Measurements from ENCODE around the gene NDUFA8. TPM values are rescaled to one million over a fixed set of nuclear protein-coding genes. Genes with fewer than 3 reads are reported as not detected.

NDUFA8 gene
- total RNA-seq, 5 donors from 2014 or later (not counting 1 experiment from before 2014, with no cell fraction given): 11.2 to 25.4 (median 18.4) TPM

DNA sequence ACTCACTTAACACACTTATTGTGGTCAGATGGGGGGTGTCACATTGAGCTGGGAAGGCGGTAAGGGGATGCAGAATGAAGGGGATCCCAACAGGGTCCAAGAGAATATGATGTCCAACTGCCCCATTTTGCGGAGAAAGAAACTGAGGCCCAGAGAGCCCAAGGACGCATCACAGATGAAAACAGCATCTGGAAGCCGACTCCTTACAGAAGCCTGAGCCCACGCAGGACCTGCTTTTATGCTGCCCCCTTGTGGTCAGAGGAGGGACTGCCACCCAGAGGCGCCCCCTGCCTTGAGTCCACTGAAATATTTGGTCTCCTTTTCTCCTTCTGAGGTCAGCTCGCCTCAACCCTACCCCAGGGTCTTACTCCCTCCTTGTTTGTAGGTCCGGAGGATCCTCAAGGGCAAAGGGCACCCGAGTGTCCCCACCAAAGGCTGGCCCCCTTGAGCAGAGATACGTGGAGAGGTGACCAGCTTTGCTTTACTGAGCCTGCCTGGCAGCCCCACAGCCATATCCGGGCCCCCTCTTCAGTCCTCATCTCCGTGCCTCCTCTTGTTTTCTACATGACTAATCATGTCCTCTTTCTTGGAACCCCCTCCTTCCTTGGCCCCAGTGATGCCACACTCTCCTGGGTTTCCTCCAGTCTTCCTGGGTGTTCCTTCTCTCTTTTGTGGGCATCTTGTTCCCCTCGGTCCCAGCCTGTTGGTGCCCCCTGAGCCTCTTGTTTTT is 36.5 kb downstream of the NDUFA8 start:
- Histone ChIP-seq H3K4me3 (ENCODE audit: control insufficient read depth in 1 of 2, extremely low read depth in 1 of 2, low read length in 1 of 2) (no peak overlapping the region), H3K27ac (ENCODE audit: low read length) (no peak overlapping the region), H3K4me1 (ENCODE audit: control insufficient read depth in 1 of 2, extremely low read depth in 1 of 2, insufficient read depth in 2 of 2, low read length in 2 of 2) (peaks cover 0 to 38% of the 10 kb centered on the region in 2 experiments), H3K9me3 (no peaks in the 10 kb centered on the region), H3K36me3 (ENCODE audit: control insufficient read depth in 2 of 2, extremely low read depth in 1 of 2, insufficient read depth in 1 of 2, low read length in 1 of 2) (no peaks in the 10 kb centered on the region), H3K27me3 (replicated peaks in 1 of 2; ENCODE audit: control insufficient read depth in 2 of 2, extremely low read depth in 1 of 2, insufficient read depth in 2 of 2, low read length in 1 of 2) (peaks cover 0 to 60% of the 10 kb centered on the region in 2 experiments)
- Mint-ChIP-seq H3K27me3 (peaks cover 22 to 27% of the 10 kb centered on the region in 2 donors), H3K4me1 (peaks cover 15 to 35% (median 19%) of the 10 kb centered on the region in 3 donors), H3K27ac (no peak overlapping the region), H3K36me3 (no peaks in the 10 kb centered on the region), H3K9me3 (no peaks in the 10 kb centered on the region), H3K4me3 (no peak overlapping the region)
- DNase-seq (peak; percentile 29 to 83 (median 62)), ATAC-seq (replicated peaks in 1 of 4) (peak; percentile 46 to 69 (median 58))
- 30% methylated on average over 11 of the region's 13 CpGs for WGBS (ENCODE audit: insufficient coverage)
- ChIA-PET CTCF (interaction anchor here (0.6 to 2.9 kb wide), 8 partner anchors 10 to 896 kb away, joined by 3 to 16 read pairs (median 5); no protein-coding TSS in a partner anchor), POLR2A (no interaction called here)

DNA sequence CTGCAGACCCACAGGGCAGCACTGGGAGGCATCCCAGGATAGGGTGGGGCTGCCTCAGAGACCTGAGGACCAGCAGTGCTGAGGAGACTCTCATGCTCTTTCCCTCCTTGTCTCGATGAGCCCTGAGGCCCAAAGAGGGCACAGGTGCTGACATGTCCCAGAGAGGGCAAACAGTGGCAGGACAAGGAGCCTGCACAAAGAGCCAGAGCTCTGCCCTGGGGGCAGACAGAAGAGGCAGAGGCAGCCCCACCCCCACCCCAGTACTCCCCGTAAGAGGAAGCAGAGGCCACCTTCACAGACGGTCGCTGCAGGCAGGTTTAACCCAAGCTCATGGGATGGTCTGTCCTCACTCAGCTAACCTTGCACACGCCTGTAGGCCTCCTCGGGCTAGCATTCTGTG is 37.1 kb downstream of the NDUFA8 start:
- DNase-seq (no peak), ATAC-seq (replicated peaks in 1 of 4) (peak in 1 of 4 experiments; percentile 7)
- Mint-ChIP-seq H3K4me3 (no peak overlapping the region), H3K27ac (no peak overlapping the region), H3K27me3 (peaks cover 22 to 27% of the 10 kb centered on the region in 2 donors), H3K36me3 (no peaks in the 10 kb centered on the region), H3K9me3 (no peaks in the 10 kb centered on the region), H3K4me1 (peaks cover 15 to 29% (median 19%) of the 10 kb centered on the region in 3 donors)
- Histone ChIP-seq H3K9me3 (no peaks in the 10 kb centered on the region), H3K4me1 (ENCODE audit: control insufficient read depth in 1 of 2, extremely low read depth in 1 of 2, insufficient read depth in 2 of 2, low read length in 2 of 2) (peaks cover 0 to 32% of the 10 kb centered on the region in 2 experiments), H3K36me3 (ENCODE audit: control insufficient read depth in 2 of 2, extremely low read depth in 1 of 2, insufficient read depth in 1 of 2, low read length in 1 of 2) (no peaks in the 10 kb centered on the region), H3K27ac (ENCODE audit: low read length) (no peak overlapping the region), H3K27me3 (replicated peaks in 1 of 2; ENCODE audit: control insufficient read depth in 2 of 2, extremely low read depth in 1 of 2, insufficient read depth in 2 of 2, low read length in 1 of 2) (peaks cover 0 to 54% of the 10 kb centered on the region in 2 experiments), H3K4me3 (ENCODE audit: control insufficient read depth in 1 of 2, extremely low read depth in 1 of 2, low read length in 1 of 2) (no peak overlapping the region)
- ChIA-PET POLR2A (no interaction called here), CTCF (interaction anchor here (0.6 to 2.8 kb wide), 4 partner anchors 11 to 897 kb away, joined by 4 to 11 read pairs (median 8); no protein-coding TSS in a partner anchor)
- WGBS (ENCODE audit: insufficient coverage): 50% methylated on average over 4 of the region's 6 CpGs

DNA sequence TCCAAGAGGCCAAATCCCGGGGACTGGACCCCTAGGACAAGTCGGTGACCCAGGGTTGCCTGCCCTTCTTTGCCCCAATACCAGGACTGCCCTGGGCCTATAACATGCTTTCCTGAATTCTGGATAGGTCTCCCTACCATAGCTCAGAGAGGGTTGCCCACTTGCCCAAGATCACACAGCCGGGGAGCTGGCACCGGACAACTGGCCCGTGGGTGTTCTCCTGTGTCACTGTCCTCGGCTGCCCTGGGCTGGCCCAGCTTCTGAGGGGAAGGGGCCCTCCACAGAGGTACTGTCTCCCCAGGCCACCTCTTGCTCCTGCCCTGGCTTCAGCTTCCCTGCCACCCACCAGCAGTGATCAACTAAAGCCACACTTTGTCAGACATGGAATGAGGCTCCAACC is 37.6 kb downstream of the NDUFA8 start:
- POLR2A ChIA-PET: no interaction called here

DNA sequence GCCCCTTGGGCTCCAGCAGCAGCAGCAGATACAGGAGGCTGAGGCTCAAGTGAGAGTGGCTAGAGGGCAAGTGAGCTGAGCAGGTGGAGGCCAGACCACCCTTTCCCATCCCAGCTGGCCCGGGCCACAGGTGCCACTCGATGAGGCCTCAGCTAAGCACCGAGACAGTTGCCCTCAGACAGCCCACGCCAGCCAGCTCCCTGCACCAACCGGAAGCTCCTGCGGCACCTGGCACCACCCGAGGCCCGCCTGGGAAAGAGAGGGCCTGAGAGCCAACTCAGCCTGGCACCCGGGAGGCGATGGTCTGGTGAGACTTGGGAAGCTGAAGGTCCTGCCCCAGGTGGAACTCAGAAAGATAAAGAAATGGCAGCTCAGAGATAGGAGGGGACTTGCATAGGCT is 38.2 kb downstream of the NDUFA8 start:
- H3K36me3 Mint-ChIP-seq: no peaks in the 10 kb centered on the region
- H3K27me3 Mint-ChIP-seq: peaks cover 19 to 24% of the 10 kb centered on the region in 2 donors
- CTCF ChIA-PET: interaction anchor here (0.9 to 2.8 kb wide), 4 partner anchors 22 to 230 kb away, joined by 3 to 11 read pairs (median 8); no protein-coding TSS in a partner anchor
- peaks cover 0 to 43% of the 10 kb centered on the region in 2 experiments for H3K27me3 ChIP-seq (replicated peaks in 1 of 2; ENCODE audit: control insufficient read depth in 2 of 2, extremely low read depth in 1 of 2, insufficient read depth in 2 of 2, low read length in 1 of 2)
- POLR2A ChIA-PET: no interaction called here
- ATAC-seq (replicated peaks in 1 of 4) (no peak), DNase-seq (no peak)
- no peak overlapping the region for H3K4me3 ChIP-seq (ENCODE audit: control insufficient read depth in 1 of 2, extremely low read depth in 1 of 2, low read length in 1 of 2)
- H3K36me3 ChIP-seq (ENCODE audit: control insufficient read depth in 2 of 2, extremely low read depth in 1 of 2, insufficient read depth in 1 of 2, low read length in 1 of 2): no peaks in the 10 kb centered on the region
- 87% methylated on average over 10 of the region's 10 CpGs for WGBS (ENCODE audit: insufficient coverage)
- no peaks in the 10 kb centered on the region for H3K9me3 ChIP-seq
- no peak overlapping the region for H3K27ac Mint-ChIP-seq
- no peaks in the 10 kb centered on the region for H3K9me3 Mint-ChIP-seq
- peaks cover 0 to 23% of the 10 kb centered on the region in 2 experiments for H3K4me1 ChIP-seq (ENCODE audit: control insufficient read depth in 1 of 2, extremely low read depth in 1 of 2, insufficient read depth in 2 of 2, low read length in 2 of 2)
- H3K4me3 Mint-ChIP-seq: no peak overlapping the region
- no peak overlapping the region for H3K27ac ChIP-seq (ENCODE audit: low read length)
- peaks cover 12 to 21% (median 15%) of the 10 kb centered on the region in 3 donors for H3K4me1 Mint-ChIP-seq

More for the DNA sequence above, 37.6 kb downstream of the NDUFA8 start:
- Mint-ChIP-seq H3K9me3 (no peaks in the 10 kb centered on the region), H3K27ac (no peak overlapping the region), H3K4me1 (peaks cover 15 to 24% (median 19%) of the 10 kb centered on the region in 3 donors), H3K4me3 (no peak overlapping the region), H3K36me3 (no peaks in the 10 kb centered on the region), H3K27me3 (peaks cover 22 to 27% of the 10 kb centered on the region in 2 donors)
- DNase-seq (no peak), ATAC-seq (replicated peaks in 1 of 4) (no peak)
- Histone ChIP-seq H3K27ac (ENCODE audit: low read length) (no peak overlapping the region), H3K27me3 (replicated peaks in 1 of 2; ENCODE audit: control insufficient read depth in 2 of 2, extremely low read depth in 1 of 2, insufficient read depth in 2 of 2, low read length in 1 of 2) (peaks cover 0 to 49% of the 10 kb centered on the region in 2 experiments), H3K4me3 (ENCODE audit: control insufficient read depth in 1 of 2, extremely low read depth in 1 of 2, low read length in 1 of 2) (no peak overlapping the region), H3K4me1 (ENCODE audit: control insufficient read depth in 1 of 2, extremely low read depth in 1 of 2, insufficient read depth in 2 of 2, low read length in 2 of 2) (peaks cover 0 to 27% of the 10 kb centered on the region in 2 experiments), H3K9me3 (no peaks in the 10 kb centered on the region), H3K36me3 (ENCODE audit: control insufficient read depth in 2 of 2, extremely low read depth in 1 of 2, insufficient read depth in 1 of 2, low read length in 1 of 2) (no peaks in the 10 kb centered on the region)
- WGBS (ENCODE audit: insufficient coverage): 79% methylated on average over 6 of the region's 6 CpGs
- CTCF ChIA-PET: interaction anchor here (0.9 to 2.8 kb wide), 5 partner anchors 11 to 230 kb away, joined by 3 to 11 read pairs (median 5); no protein-coding TSS in a partner anchor

DNA sequence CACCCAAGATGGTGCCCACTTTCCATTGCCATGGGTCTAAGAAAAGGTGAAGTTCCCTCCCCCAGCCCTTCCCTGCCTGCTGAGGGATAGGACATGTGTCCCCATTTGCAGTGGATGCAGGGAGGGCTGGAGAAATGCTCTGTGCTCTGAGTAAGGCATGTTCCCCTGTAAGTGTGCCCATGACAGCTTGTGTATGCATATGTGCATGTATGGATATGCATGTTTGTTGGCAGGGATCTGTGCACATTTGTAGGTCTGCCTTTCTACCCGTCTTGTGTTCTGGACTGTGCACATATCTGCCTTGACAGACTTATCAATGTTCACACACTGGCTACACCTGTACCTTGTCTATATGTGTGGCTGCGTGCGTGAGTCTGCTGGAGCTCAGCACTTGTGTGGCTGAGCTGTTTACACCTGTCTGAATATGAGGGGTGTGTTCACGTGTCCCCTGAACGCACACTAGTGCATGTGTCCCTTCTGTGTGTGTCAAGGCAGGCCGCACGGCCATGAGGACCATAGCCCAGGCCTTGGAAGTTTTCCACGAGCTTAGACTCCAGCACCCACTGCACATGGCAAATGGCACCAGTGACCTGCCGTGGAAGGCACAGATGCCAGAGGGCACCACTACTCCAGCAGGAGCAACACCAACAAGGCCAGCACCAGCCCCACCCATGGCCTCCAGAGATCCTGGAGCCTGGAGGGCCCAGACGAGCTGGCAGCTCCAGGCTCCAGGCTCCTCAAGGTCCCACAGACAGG is 39.1 kb downstream of the NDUFA8 start:
- POLR2A ChIA-PET: no interaction called here
- Histone ChIP-seq H3K4me1 (ENCODE audit: control insufficient read depth in 1 of 2, extremely low read depth in 1 of 2, insufficient read depth in 2 of 2, low read length in 2 of 2) (peaks cover 0 to 14% of the 10 kb centered on the region in 2 experiments), H3K4me3 (ENCODE audit: control insufficient read depth in 1 of 2, extremely low read depth in 1 of 2, low read length in 1 of 2) (no peak overlapping the region), H3K36me3 (ENCODE audit: control insufficient read depth in 2 of 2, extremely low read depth in 1 of 2, insufficient read depth in 1 of 2, low read length in 1 of 2) (no peaks in the 10 kb centered on the region), H3K27ac (ENCODE audit: low read length) (no peak overlapping the region), H3K9me3 (no peaks in the 10 kb centered on the region), H3K27me3 (replicated peaks in 1 of 2; ENCODE audit: control insufficient read depth in 2 of 2, extremely low read depth in 1 of 2, insufficient read depth in 2 of 2, low read length in 1 of 2) (peaks cover 0 to 38% of the 10 kb centered on the region in 2 experiments)
- DNase-seq (no peak), ATAC-seq (replicated peaks in 1 of 4) (no peak)
- Mint-ChIP-seq H3K4me3 (no peak overlapping the region), H3K27me3 (peaks cover 11 to 17% of the 10 kb centered on the region in 2 donors), H3K27ac (no peak overlapping the region), H3K9me3 (no peaks in the 10 kb centered on the region), H3K36me3 (no peaks in the 10 kb centered on the region), H3K4me1 (peaks cover 6 to 12% (median 9%) of the 10 kb centered on the region in 3 donors)
- CTCF ChIA-PET: interaction anchor here in 1 of 2 donors (1.9 kb wide), 1 partner anchor 22 kb away, joined by 8 read pairs; no protein-coding TSS in a partner anchor
- WGBS (ENCODE audit: insufficient coverage): 87% methylated on average over 7 of the region's 10 CpGs

DNA sequence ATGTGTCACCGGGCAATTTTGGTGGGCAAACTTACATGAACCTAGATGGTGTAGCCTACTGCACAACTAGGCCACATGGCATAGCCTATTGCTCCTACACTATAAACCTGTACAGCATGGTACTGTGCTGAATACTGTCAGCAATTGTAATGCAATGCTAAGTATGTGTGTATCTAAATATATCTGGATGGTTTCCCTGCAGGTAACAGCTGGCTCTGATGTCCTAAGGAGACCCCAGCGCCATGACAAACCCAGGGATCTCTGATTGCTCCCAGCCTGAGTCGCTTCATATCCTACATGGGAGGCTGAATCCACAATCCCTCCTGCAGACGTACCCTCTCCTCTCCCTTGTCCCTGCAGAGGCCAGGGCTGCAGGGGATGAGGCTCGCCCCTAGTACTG is 39.9 kb downstream of the NDUFA8 start:
- Mint-ChIP-seq H3K36me3 (no peaks in the 10 kb centered on the region), H3K4me1 (peaks cover 0 to 6% (median 3%) of the 10 kb centered on the region in 3 donors), H3K27ac (no peak overlapping the region), H3K4me3 (no peak overlapping the region), H3K27me3 (peaks cover 3 to 10% of the 10 kb centered on the region in 2 donors), H3K9me3 (no peaks in the 10 kb centered on the region)
- 84% methylated on average over 4 of the region's 5 CpGs for WGBS (ENCODE audit: insufficient coverage)
- POLR2A ChIA-PET: no interaction called here
- no peaks in the 10 kb centered on the region for H3K36me3 ChIP-seq (ENCODE audit: control insufficient read depth in 2 of 2, extremely low read depth in 1 of 2, insufficient read depth in 1 of 2, low read length in 1 of 2)
- CTCF ChIA-PET: interaction anchor here in 1 of 2 donors (1.9 kb wide), 1 partner anchor 21 kb away, joined by 8 read pairs; no protein-coding TSS in a partner anchor
- H3K4me3 ChIP-seq (ENCODE audit: control insufficient read depth in 1 of 2, extremely low read depth in 1 of 2, low read length in 1 of 2): no peak overlapping the region
- H3K27me3 ChIP-seq (replicated peaks in 1 of 2; ENCODE audit: control insufficient read depth in 2 of 2, extremely low read depth in 1 of 2, insufficient read depth in 2 of 2, low read length in 1 of 2): peaks cover 0 to 33% of the 10 kb centered on the region in 2 experiments
- DNase-seq: no peak
- ATAC-seq (replicated peaks in 1 of 4): no peak
- H3K9me3 ChIP-seq: no peaks in the 10 kb centered on the region
- no peak overlapping the region for H3K27ac ChIP-seq (ENCODE audit: low read length)
- H3K4me1 ChIP-seq (ENCODE audit: control insufficient read depth in 1 of 2, extremely low read depth in 1 of 2, insufficient read depth in 2 of 2, low read length in 2 of 2): peaks cover 0 to 6% of the 10 kb centered on the region in 2 experiments

Measured in T-cell (primary cell).